ENCODE data around the gene UCK2. TPM values are rescaled to one million over a fixed set of nuclear protein-coding genes. Genes with fewer than 3 reads are reported as not detected.

UCK2 gene
- total and polyA plus RNA-seq, 2 donors (not counting 3 experiments of a cell fraction or from before 2014, with no cell fraction given): 62.3 to 74.7 TPM

DNA sequence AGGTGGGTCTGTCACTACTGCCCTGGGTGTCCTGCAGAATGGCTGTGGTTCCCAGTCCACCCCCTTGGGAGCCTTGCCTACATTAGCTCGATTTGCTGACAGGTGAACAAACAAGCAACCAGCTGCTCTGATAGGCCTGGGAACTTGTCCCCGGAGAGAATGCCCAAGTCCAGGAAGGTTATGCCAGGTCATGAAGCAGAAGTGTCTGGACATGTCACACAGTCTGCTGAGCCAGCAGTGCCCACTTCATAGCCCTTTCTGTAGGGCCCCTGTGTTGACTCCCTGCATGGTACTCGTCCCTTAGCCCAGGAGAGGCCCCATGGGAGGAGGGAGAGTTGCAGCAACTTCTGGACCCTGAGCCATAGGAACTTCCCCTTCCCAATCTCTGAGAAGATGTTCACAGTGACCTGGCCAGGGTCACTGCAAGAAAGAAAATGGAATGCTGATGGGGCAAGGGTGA is 31.0 kb downstream of the UCK2 start:
- H3K79me2 ChIP-seq (ENCODE audit: control insufficient read depth, insufficient read depth, low read length): peaks cover 95% of the 10 kb centered on the region
- H3K4me2 ChIP-seq (ENCODE audit: insufficient read depth, low read length): no peak overlapping the region
- H3K27ac ChIP-seq (ENCODE audit: insufficient read depth, low read depth, low read length): no peak overlapping the region
- POLR2A ChIA-PET: no interaction called here
- FAIRE-seq: no peak
- no peak for TF ChIP-seq CTCF (IDR thresholded peaks at IDR 0.05; ENCODE audit: extremely low read depth in 1 of 2, insufficient read depth in 1 of 2, low read depth in 1 of 2, low read length in 2 of 2)
- no peak for TF ChIP-seq POLR2A (IDR thresholded peaks at IDR 0.05; ENCODE audit: low read depth, low read length)
- TF ChIP-seq FOS (IDR thresholded peaks at IDR 0.05; ENCODE audit: borderline replicate concordance, insufficient read depth, low read length): no peak
- TF ChIP-seq MYC (IDR thresholded peaks at IDR 0.05; ENCODE audit: low read depth, low read length): no peak
- CTCF ChIA-PET: no interaction called here
- H3K9me1 ChIP-seq (replicated peaks; ENCODE audit: control insufficient read depth, extremely low read depth, insufficient read depth, low read length): no peaks in the 10 kb centered on the region
- dilution Hi-C loops (cut with MboI; ENCODE audit: extremely low pct_ligation_motif_present, low sequenced_read_pairs): no loop called here
- H2AFZ ChIP-seq (ENCODE audit: low read depth, low read length): no peak overlapping the region
- H3K9me3 ChIP-seq (replicated peaks; ENCODE audit: control insufficient read depth, insufficient read depth, low read length): no peaks in the 10 kb centered on the region
- BruUV-seq (replicated peaks): no TSS peak
- no peak overlapping the region for H3K4me3 ChIP-seq (replicated peaks in 1 of 3; ENCODE audit: insufficient read depth in 1 of 3, low read depth in 1 of 3, low read length in 3 of 3)
- DNase-seq (ENCODE audit: low read depth, low spot score): no peak
- no peaks in the 10 kb centered on the region for H3K36me3 ChIP-seq (ENCODE audit: control insufficient read depth in 2 of 2, extremely low read depth in 1 of 2, insufficient read depth in 2 of 2, low read length in 2 of 2)
- H3K9ac ChIP-seq (replicated peaks; ENCODE audit: extremely low read depth, insufficient read depth, low read length): no peak overlapping the region
- H3K4me1 ChIP-seq (ENCODE audit: control insufficient read depth, extremely low read depth, insufficient read depth, low read length): no peaks in the 10 kb centered on the region
- H3K27me3 ChIP-seq (ENCODE audit: control insufficient read depth in 2 of 2, insufficient read depth in 2 of 2, low read length in 2 of 2): no peaks in the 10 kb centered on the region
- peaks cover 3% of the 10 kb centered on the region for H4K20me1 ChIP-seq (replicated peaks; ENCODE audit: control insufficient read depth, extremely low read depth, insufficient read depth, low read length)
- intact Hi-C loops (cut with micrococcal nuclease): no loop called here

GRCh38 chr1:165858967-165859845 is 31.8 kb downstream of the UCK2 start:
- Histone ChIP-seq H3K9me1 (replicated peaks; ENCODE audit: control insufficient read depth, extremely low read depth, insufficient read depth, low read length) (no peaks in the 10 kb centered on the region), H3K4me2 (ENCODE audit: insufficient read depth, low read length) (no peak overlapping the region), H4K20me1 (replicated peaks; ENCODE audit: control insufficient read depth, extremely low read depth, insufficient read depth, low read length) (no peaks in the 10 kb centered on the region), H3K9me3 (replicated peaks; ENCODE audit: control insufficient read depth, insufficient read depth, low read length) (no peaks in the 10 kb centered on the region), H3K36me3 (ENCODE audit: control insufficient read depth in 2 of 2, extremely low read depth in 1 of 2, insufficient read depth in 2 of 2, low read length in 2 of 2) (no peaks in the 10 kb centered on the region), H3K27ac (ENCODE audit: insufficient read depth, low read depth, low read length) (no peak overlapping the region), H3K4me3 (replicated peaks in 1 of 3; ENCODE audit: insufficient read depth in 1 of 3, low read depth in 1 of 3, low read length in 3 of 3) (no peak overlapping the region), H3K9ac (replicated peaks; ENCODE audit: extremely low read depth, insufficient read depth, low read length) (no peak overlapping the region), H3K79me2 (ENCODE audit: control insufficient read depth, insufficient read depth, low read length) (peaks cover 95% of the 10 kb centered on the region), H2AFZ (ENCODE audit: low read depth, low read length) (no peak overlapping the region), H3K27me3 (ENCODE audit: control insufficient read depth in 2 of 2, insufficient read depth in 2 of 2, low read length in 2 of 2) (no peaks in the 10 kb centered on the region), H3K4me1 (ENCODE audit: control insufficient read depth, extremely low read depth, insufficient read depth, low read length) (no peaks in the 10 kb centered on the region)
- dilution Hi-C loops (cut with MboI; ENCODE audit: extremely low pct_ligation_motif_present, low sequenced_read_pairs): no loop called here
- TF ChIP-seq, protein P1, sequence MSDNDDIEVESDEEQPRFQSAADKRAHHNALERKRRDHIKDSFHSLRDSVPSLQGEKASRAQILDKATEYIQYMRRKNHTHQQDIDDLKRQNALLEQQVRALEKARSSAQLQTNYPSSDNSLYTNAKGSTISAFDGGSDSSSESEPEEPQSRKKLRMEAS (IDR thresholded peaks at IDR 0.05; ENCODE audit: insufficient read depth, insufficient read length): no peak
- TF ChIP-seq EZH2 (IDR thresholded peaks at IDR 0.05; ENCODE audit: borderline replicate concordance, low read depth, low read length, severe bottlenecking) (no peak), POLR2AphosphoS5 (IDR thresholded peaks at IDR 0.05; ENCODE audit: insufficient read depth, low read depth, low read length) (no peak), CTCF (IDR thresholded peaks at IDR 0.05; ENCODE audit: extremely low read depth in 1 of 2, insufficient read depth in 1 of 2, low read depth in 1 of 2, low read length in 2 of 2) (no peak), POLR2A (IDR thresholded peaks at IDR 0.05; ENCODE audit: low read depth, low read length) (no peak)
- CTCF ChIA-PET: interaction anchor here (0.5 to 1.0 kb wide), 3 partner anchors 9 to 36 kb away, joined by 3 to 4 read pairs (median 3); no protein-coding TSS in a partner anchor
- POLR2A ChIA-PET: no interaction called here
- BruUV-seq (replicated peaks): no TSS peak
- intact Hi-C loops (cut with micrococcal nuclease): no loop called here
- DNase-seq (ENCODE audit: low read depth, low spot score) (no peak), FAIRE-seq (no peak)
